C4-2B (cell line): ENCODE data around the gene COL15A1.

Source experiments
- CTCF ChIP-seq: fragments of 450-650 bp; conservative IDR thresholded peaks from 2 replicates; pipeline ENCODE4 v1.5.1; 2017; ENCODE audit warnings: mild to moderate bottlenecking
- ZFX ChIP-seq: fragments of 450-650 bp; IDR thresholded peaks from 2 replicates; pipeline ENCODE4 v1.6.1; 2017

GRCh38 chr9:98977246-98977714, 33.6 kb downstream of the COL15A1 start:
- TF ChIP-seq CTCF, result no peak
- TF ChIP-seq ZFX, result no peak
